GM12892 (cell line): Measurements from ENCODE around the gene ACOX2.

Source experiments
- POLR2A ChIP-seq: IDR thresholded peaks from 2 replicates; pipeline ENCODE4 v1.6.1; 2011; ENCODE audit warnings: low read depth, low read length, control low read depth
- POLR2AphosphoS5 ChIP-seq: IDR thresholded peaks from 2 replicates; pipeline ENCODE4 v1.6.1; 2011; ENCODE audit warnings: low read depth, low read length, control low read depth

DNA sequence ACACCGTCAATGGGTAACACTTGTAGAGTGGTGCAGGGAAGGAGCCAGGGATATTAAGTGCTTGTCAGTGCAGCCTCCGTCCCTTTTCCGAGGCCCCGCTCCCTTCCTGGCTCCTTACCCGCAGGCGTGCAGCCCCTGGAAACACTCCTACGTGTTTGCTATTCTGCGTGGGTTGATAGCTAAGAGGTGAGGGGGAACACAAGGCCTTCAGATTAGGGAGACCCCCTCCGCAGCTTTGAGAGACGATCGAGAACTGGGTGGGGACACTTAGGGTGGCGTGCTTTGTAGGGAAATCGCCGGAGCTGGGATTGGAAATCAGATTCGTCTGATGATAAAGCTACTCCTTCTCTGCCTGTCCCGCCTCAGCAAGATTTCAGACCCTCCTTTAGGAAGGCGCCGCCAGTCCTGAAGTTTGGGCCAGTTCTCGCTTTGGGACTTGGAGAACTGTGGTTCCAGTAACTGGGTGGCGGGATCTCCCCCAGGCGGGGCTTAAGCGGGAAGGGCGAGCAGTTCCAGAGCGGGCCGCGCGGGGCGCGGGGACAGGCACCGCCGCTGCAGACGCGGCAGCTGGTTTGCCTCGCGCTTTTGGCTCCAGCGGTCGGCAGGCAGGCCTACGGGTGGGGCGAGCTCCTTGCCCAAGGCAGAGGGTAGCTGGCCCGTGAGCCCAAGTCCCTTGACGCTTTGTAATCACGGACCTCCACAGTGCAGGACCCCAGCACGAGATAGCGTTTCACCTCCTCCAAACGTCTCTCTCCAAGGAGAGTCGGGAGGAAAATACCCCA lies 48.2 kb upstream of the ACOX2 start:
- TF ChIP-seq POLR2AphosphoS5, result no peak
- TF ChIP-seq POLR2A, result no peak
